Measurements from ENCODE around the gene PYGM.

The PYGM gene

DNA sequence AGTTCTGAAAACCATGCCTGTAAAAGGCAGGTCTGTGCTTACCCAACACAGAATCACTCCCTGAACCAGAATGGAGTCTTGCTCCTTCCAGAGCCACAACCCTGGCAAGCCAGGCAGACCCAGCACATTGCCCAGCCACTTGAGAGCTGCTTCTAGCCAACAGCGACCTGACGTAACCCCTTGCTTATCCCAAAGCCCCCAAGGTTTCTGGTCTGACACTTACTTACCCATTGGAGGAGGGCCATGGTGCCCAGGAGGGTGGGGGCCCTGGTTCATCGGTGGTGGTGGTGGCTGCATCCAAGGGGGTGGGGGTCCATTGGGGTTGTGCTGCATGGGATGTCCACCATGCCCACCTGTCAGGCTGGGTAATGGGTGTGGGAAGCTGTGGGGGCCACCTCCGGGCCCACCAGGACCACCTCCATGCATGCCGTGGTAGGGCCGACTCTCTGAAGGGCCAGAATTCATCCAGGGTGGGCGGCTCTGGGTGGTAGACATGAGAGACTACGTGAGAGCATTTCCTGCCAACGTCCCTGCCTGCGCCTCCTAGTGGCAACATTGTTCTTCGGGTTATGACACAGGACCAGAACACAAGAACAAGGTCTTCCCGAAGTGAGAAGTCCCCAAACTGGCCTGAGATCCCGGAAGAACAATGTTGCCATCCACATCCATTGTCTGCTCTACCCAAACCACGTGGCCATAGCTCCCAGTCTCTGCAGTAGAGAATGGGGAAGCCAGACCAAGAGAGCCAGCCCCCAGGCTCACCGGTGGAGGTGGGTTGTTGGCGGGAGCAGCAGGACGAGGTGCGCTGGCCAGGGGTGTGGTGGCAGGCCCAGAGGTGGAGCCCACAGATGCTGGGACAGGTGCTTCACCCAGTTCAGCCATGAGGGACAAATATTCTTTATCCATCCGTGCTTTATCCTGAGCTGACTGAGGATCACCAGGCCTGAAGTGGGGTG lies 7.8 kb upstream of the PYGM start:
- DNase-seq (ENCODE audit: low spot score) = peak; percentile 66

GRCh38 chr11:64766881-64767280 lies 7.1 kb upstream of the PYGM start:
- DNase-seq (ENCODE audit: low spot score) = peak; percentile 12

GRCh38 chr11:64765851-64766665 lies 6.3 kb upstream of the PYGM start:
- DNase-seq (ENCODE audit: low spot score) = peak; percentile 34

DNA sequence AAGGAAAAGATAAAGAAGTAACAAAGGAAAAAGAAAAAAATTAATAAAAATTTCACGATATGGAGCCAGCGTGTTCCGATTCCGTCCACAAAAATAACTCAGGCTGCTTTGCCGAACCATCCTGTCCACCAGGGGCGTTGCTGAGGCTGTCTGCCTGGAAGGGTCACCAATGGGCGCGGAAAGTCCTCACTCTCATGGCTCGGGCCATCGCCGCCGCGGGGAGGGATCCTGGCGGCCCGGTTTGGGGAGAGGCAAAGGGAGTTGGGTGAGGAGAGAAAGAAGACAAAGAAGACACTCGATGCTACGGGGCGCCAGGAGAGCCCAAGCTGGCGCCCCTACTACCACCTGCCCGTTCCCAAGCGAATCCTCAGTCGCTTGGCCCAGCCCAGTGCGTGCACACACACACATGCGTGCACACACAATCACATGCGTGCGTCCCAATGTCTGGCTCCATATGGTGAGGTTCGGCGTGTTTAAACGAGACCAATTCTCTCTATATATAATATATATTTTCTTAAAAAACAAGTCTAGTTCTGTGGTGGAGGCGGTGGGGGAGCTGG lies 5.6 kb upstream of the PYGM start:
- DNase-seq (ENCODE audit: low spot score) = peak; percentile 35

DNA sequence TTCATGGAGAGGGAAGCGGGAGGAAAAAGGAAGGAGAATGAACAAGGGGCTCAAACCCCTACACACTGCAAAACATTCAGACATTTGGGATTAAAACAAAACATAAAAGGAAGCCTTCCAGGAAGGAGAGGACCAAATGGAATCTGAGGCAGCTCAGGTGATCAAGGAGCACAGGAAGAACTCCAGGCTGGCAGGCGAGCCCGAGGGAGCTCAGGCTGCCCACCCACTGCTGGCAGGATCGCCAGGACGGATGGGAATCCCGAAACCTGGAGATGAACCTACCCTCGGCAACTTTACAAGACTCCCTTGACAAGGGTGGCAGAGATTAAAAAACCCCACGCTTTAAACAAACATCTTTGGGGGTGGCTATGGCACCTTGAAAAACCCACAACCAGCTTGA lies 5.0 kb upstream of the PYGM start:
- no peak for DNase-seq (ENCODE audit: low spot score)

GRCh38 chr11:64764040-64764611 lies 4.4 kb upstream of the PYGM start:
- DNase-seq (ENCODE audit: low spot score) = no peak

GRCh38 chr11:64763526-64764039 lies 3.8 kb upstream of the PYGM start:
- no peak for DNase-seq (ENCODE audit: low spot score)

GRCh38 chr11:64762674-64763525 lies 3.1 kb upstream of the PYGM start:
- DNase-seq (ENCODE audit: low spot score) = no peak

- peak; percentile 32 for DNase-seq (ENCODE audit: low spot score)
Measured at GRCh38 chr11:64762277-64762673, 2.5 kb upstream of the PYGM start.

DNA sequence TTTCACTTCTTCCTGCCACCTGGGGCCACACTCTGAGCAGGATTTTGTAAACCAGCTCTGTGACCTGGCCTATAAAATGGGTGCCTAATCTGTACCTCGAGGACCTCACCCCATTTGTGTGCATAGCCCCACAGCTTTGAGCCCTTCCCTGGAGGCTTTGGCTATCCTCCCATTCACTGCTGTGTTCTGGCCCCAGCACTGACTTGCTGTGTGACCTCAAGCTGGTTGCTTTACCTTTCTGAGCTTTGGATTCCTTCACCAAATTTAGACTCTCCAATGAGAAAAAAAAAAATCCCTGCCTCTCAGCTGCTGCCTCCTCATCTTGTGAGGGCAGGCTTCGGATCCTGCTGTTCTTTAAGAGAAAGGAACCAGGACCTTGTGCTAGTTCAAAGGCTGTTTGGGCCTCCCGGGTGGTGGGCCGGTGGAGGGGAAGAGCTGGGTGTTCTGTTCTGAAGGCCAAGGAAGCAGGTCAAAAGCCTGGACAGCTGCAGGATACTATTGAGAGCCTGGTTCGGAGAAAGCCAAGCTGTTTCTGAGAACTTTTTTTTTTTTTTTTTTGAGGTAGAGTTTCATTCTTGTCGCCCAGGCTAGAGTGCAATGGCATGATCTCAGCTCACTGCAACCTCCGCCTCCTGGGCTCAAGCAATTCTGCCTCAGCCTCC lies 1.1 kb upstream of the PYGM start:
- peak; percentile 26 for DNase-seq (ENCODE audit: low spot score)

GRCh38 chr11:64759131-64759721 lies 548 bp downstream of the PYGM start:
- peak; percentile 29 for DNase-seq (ENCODE audit: low spot score)

GRCh38 chr11:64758330-64759079 lies 1.3 kb downstream of the PYGM start:
- DNase-seq (ENCODE audit: low spot score) = peak; percentile 28

- DNase-seq (ENCODE audit: low spot score) = peak; percentile 22
Measured at GRCh38 chr11:64757549-64758329, 2.0 kb downstream of the PYGM start.

- peak; percentile 21 for DNase-seq (ENCODE audit: low spot score)
Measured at GRCh38 chr11:64755681-64756361, 4.0 kb downstream of the PYGM start.

DNA sequence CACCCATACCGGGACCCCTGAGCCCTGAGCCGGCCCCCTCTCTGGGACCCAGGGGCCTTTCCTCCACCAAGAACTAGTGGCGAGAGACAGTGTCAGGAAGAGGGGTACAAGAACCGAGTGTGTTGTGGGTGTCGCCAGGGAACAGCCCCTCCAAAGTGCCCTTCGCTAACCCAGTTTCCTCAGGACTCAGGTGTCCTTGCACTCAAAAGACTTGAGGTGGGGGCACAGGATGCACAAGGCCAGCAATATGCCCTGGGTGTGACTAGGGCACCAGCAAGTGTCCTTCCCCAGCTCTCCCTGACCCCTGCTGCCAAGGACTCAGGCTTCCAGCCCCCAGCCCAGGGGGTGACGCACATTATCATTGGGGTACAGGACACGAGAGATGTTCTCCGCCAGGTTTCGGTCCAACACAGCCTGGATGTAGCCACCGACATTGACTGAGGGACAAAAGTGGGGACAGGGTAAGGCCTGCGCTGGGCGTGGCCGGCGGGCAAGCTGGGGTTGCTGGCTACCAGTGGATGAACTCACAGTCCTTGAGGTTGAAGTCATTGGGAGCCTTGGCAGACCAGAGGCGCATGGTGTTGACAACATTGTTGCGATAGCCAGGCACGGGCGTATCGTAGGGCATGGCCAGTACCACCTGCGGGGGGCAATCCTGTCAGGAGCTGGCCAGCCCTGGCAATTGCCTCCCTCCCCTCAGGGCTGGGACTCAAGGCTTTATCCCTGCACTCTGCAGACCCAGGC lies 4.7 kb downstream of the PYGM start:
- DNase-seq (ENCODE audit: low spot score) = no peak

- no peak for DNase-seq (ENCODE audit: low spot score)
Measured at GRCh38 chr11:64754124-64754918, 5.5 kb downstream of the PYGM start.

All from D341Med (cell line).